Mesenchymal stem cell (in vitro differentiated cells and primary cell): Measurements from ENCODE around the gene C10orf71.

Source experiments
- DNase-seq: peaks from one replicate; pipeline ENCODE4 v3.0.0-alpha.2; 2013
- H2AFZ ChIP-seq: one replicate; pipeline ENCODE4 v1.6.1; 2013; ENCODE audit warnings: low read depth, mild to moderate bottlenecking, control low read depth, inconsistent platforms, low read length, moderate library complexity
- H2AK5ac ChIP-seq: 2 replicates; pipeline ENCODE4 v1.6.1; 2013; ENCODE audit warnings: low read length, moderate library complexity, mild to moderate bottlenecking, inconsistent platforms; ENCODE audit not compliant: severe bottlenecking
- H2BK120ac ChIP-seq: one replicate; pipeline ENCODE4 v1.6.1; 2013; ENCODE audit warnings: low read depth, mild to moderate bottlenecking, inconsistent platforms, low read length, moderate library complexity
- H2BK12ac ChIP-seq, 2 experiments: one replicate each; pipeline ENCODE4 v1.6.1; 2013; ENCODE audit warnings: inconsistent platforms in 2 of 2, low read length in 2 of 2, mild to moderate bottlenecking in 2 of 2, moderate library complexity in 2 of 2, control low read depth in 1 of 2
- H2BK15ac ChIP-seq: one replicate; pipeline ENCODE4 v1.6.1; 2013; ENCODE audit warnings: mild to moderate bottlenecking, low read depth, inconsistent platforms; ENCODE audit not compliant: poor library complexity, severe bottlenecking
- H2BK5ac ChIP-seq: 2 replicates; pipeline ENCODE4 v1.6.1; 2013; ENCODE audit warnings: low read depth, mild to moderate bottlenecking, low read length, control low read depth, inconsistent platforms; ENCODE audit not compliant: poor library complexity, severe bottlenecking
- H3K14ac ChIP-seq, 2 experiments: one replicate each; pipeline ENCODE4 v1.6.1; 2013; ENCODE audit warnings: inconsistent platforms in 2 of 2, low read length in 2 of 2, control low read depth in 1 of 2, mild to moderate bottlenecking in 1 of 2, moderate library complexity in 1 of 2
- H3K18ac ChIP-seq, 2 experiments: one replicate each; pipeline ENCODE4 v1.6.1; 2013; ENCODE audit warnings: inconsistent platforms in 2 of 2, low read length in 2 of 2, control low read depth in 1 of 2, low read depth in 1 of 2, mild to moderate bottlenecking in 1 of 2
- H3K23ac ChIP-seq, 2 experiments: one replicate each; pipeline ENCODE4 v1.6.1; 2013; ENCODE audit warnings: inconsistent platforms in 2 of 2, low read length in 2 of 2, mild to moderate bottlenecking in 2 of 2, moderate library complexity in 2 of 2, control low read depth in 1 of 2
- H3K27ac ChIP-seq: 2 replicates; pipeline ENCODE4 v1.5.1; 2013; ENCODE audit warnings: mild to moderate bottlenecking, moderate library complexity, low read length, control low read depth, inconsistent platforms; ENCODE audit not compliant: poor library complexity, severe bottlenecking
- H3K27me3 ChIP-seq, 2 experiments: 2 replicates each; pipeline versions ENCODE4 v1.6.1 to v1.7.0; 2013; ENCODE audit warnings: low read length in 2 of 2, mild to moderate bottlenecking in 2 of 2, moderate library complexity in 2 of 2, control low read depth in 1 of 2, inconsistent platforms in 1 of 2; ENCODE audit not compliant: control insufficient read depth in 1 of 2, insufficient read depth in 1 of 2
- H3K36me3 ChIP-seq, 2 experiments: 2 replicates each; pipeline versions ENCODE4 v1.6.1 to v1.7.0; 2013; ENCODE audit warnings: low read length in 2 of 2, control low read depth in 1 of 2, inconsistent platforms in 1 of 2, low read depth in 1 of 2, mild to moderate bottlenecking in 1 of 2; ENCODE audit not compliant: insufficient read depth in 2 of 2, control insufficient read depth in 1 of 2
- H3K4ac ChIP-seq, 2 experiments: one replicate each; pipeline ENCODE4 v1.6.1; 2013; ENCODE audit warnings: inconsistent platforms in 2 of 2, low read length in 2 of 2, mild to moderate bottlenecking in 2 of 2, moderate library complexity in 2 of 2, control low read depth in 1 of 2, low read depth in 1 of 2
- H3K4me1 ChIP-seq: 2 replicates; pipeline ENCODE4 v1.6.1; 2013; ENCODE audit warnings: low read depth, low read length, control low read depth; ENCODE audit not compliant: control insufficient read depth, insufficient read depth
- H3K4me2 ChIP-seq: 2 replicates; pipeline ENCODE4 v1.6.1; 2013; ENCODE audit warnings: low read length, mild to moderate bottlenecking, inconsistent platforms; ENCODE audit not compliant: poor library complexity, severe bottlenecking
- H3K4me3 ChIP-seq, 2 experiments: 2 replicates each; pipeline versions ENCODE4 v1.5.1 to v1.7.0; 2013; ENCODE audit warnings: low read length in 2 of 2, mild to moderate bottlenecking in 2 of 2, control low read depth in 1 of 2, low read depth in 1 of 2; ENCODE audit not compliant: insufficient read depth in 1 of 2
- H3K79me1 ChIP-seq: replicated peaks from 2 replicates; pipeline ENCODE4 v1.6.1; 2013; ENCODE audit warnings: mild to moderate bottlenecking, control low read depth, low read length, inconsistent platforms; ENCODE audit not compliant: poor library complexity, severe bottlenecking
- H3K9ac ChIP-seq: 2 replicates; pipeline ENCODE4 v1.7.0; 2013; ENCODE audit warnings: mild to moderate bottlenecking, low read length, moderate library complexity
- H3K9me3 ChIP-seq: 2 replicates; pipeline ENCODE4 v1.7.0; 2013; ENCODE audit warnings: mild to moderate bottlenecking, low read length; ENCODE audit not compliant: control insufficient read depth
- H4K8ac ChIP-seq: one replicate; pipeline ENCODE4 v1.6.1; 2013; ENCODE audit warnings: inconsistent platforms, mild to moderate bottlenecking, low read length, moderate library complexity
- H4K91ac ChIP-seq: one replicate; pipeline ENCODE4 v1.6.1; 2013; ENCODE audit warnings: mild to moderate bottlenecking, low read length, inconsistent platforms
- WGBS: methylation state at CpG from one replicate; pipeline ENCODE4 v1.1.7; 2013; ENCODE audit warnings: mixed read lengths; 5-methylcytosine and 5-hydroxymethylcytosine counted together

Gene C10orf71

GRCh38 chr10:49359349-49360270 is 60.6 kb downstream of the C10orf71 start:
- Histone ChIP-seq H3K9ac (peak overlapping the region; percentile 4), H4K91ac (no peak overlapping the region), H2BK5ac (no peak overlapping the region), H3K4me2 (no peak overlapping the region), H2BK120ac (no peak overlapping the region), H3K36me3 (no peaks in the 10 kb centered on the region), H3K18ac (no peak overlapping the region), H3K27ac (no peak overlapping the region), H3K27me3 (peaks cover 0 to 36% of the 10 kb centered on the region in 2 experiments), H3K4ac (no peak overlapping the region), H2BK12ac (no peak overlapping the region), H2AK5ac (no peak overlapping the region), H3K4me1 (peaks cover 13% of the 10 kb centered on the region), H3K79me1 (no peaks in the 10 kb centered on the region), H2AFZ (no peak overlapping the region), H2BK15ac (no peak overlapping the region), H3K14ac (no peak overlapping the region), H3K23ac (no peak overlapping the region), H4K8ac (no peak overlapping the region), H3K9me3 (peaks cover 11% of the 10 kb centered on the region), H3K4me3 (no peak overlapping the region)
- no peak for DNase-seq
- 40% methylated on average over 7 of the region's 13 CpGs for WGBS

- Histone ChIP-seq H2BK120ac (no peak overlapping the region), H3K36me3 (no peaks in the 10 kb centered on the region), H2BK15ac (no peak overlapping the region), H4K91ac (no peak overlapping the region), H3K23ac (no peak overlapping the region), H4K8ac (no peak overlapping the region), H3K27ac (no peak overlapping the region), H3K4me2 (no peak overlapping the region), H3K9me3 (peaks cover 11% of the 10 kb centered on the region), H2BK12ac (no peak overlapping the region), H3K27me3 (peaks cover 0 to 42% of the 10 kb centered on the region in 2 experiments), H2AFZ (no peak overlapping the region), H3K14ac (no peak overlapping the region), H3K9ac (no peak overlapping the region), H2AK5ac (no peak overlapping the region), H3K79me1 (no peaks in the 10 kb centered on the region), H3K18ac (no peak overlapping the region), H3K4me3 (no peak overlapping the region), H3K4me1 (peaks cover 13% of the 10 kb centered on the region), H2BK5ac (no peak overlapping the region), H3K4ac (no peak overlapping the region)
- no peak for DNase-seq
- WGBS, result 59% methylated on average over 15 of the region's 15 CpGs
These were observed 61.6 kb downstream of the C10orf71 start for GRCh38 chr10:49360271-49361177.

- H3K18ac ChIP-seq, result no peak overlapping the region
- H3K9me3 ChIP-seq, result peaks cover 11% of the 10 kb centered on the region
- peaks cover 13% of the 10 kb centered on the region for H3K4me1 ChIP-seq
- H2BK15ac ChIP-seq, result no peak overlapping the region
- H3K4me3 ChIP-seq, result no peak overlapping the region
- WGBS, result 85% methylated on average over 8 of the region's 8 CpGs
- no peak overlapping the region for H2BK12ac ChIP-seq
- no peak overlapping the region for H4K91ac ChIP-seq
- H3K14ac ChIP-seq, result no peak overlapping the region
- DNase-seq, result no peak
- no peaks in the 10 kb centered on the region for H3K36me3 ChIP-seq
- H3K27ac ChIP-seq, result no peak overlapping the region
- no peak overlapping the region for H3K4ac ChIP-seq
- no peaks in the 10 kb centered on the region for H3K79me1 ChIP-seq
- no peak overlapping the region for H2BK5ac ChIP-seq
- H3K27me3 ChIP-seq, result peaks cover 0 to 43% of the 10 kb centered on the region in 2 experiments
- no peak overlapping the region for H3K23ac ChIP-seq
- H2AK5ac ChIP-seq, result no peak overlapping the region
- no peak overlapping the region for H2BK120ac ChIP-seq
- no peak overlapping the region for H3K4me2 ChIP-seq
- H4K8ac ChIP-seq, result no peak overlapping the region
- no peak overlapping the region for H3K9ac ChIP-seq
- H2AFZ ChIP-seq, result no peak overlapping the region
These were observed 62.2 kb downstream of the C10orf71 start for GRCh38 chr10:49361178-49361554.
